Neural cell (in vitro differentiated cells): ENCODE results near the gene SLFN14. TPM values are rescaled to one million over a fixed set of nuclear protein-coding genes. Genes with fewer than 3 reads are reported as not detected.

Experiments
- H2AFZ ChIP-seq: fragments of 200-600, 300-800 bp; sonication (generic), shearing (Covaris generic); 2 replicates; pipeline ENCODE4 v1.6.0; 2014; ENCODE audit warnings: low read depth, mild to moderate bottlenecking, antibody characterized with exemption, low read length, moderate library complexity
- H3F3A ChIP-seq: fragments of 200-600 bp; shearing (Covaris generic); 2 replicates; pipeline ENCODE4 v1.6.1; 2016; ENCODE audit warnings: mild to moderate bottlenecking, moderate library complexity, mixed read lengths, antibody characterized with exemption, low read length; ENCODE audit not compliant: insufficient read depth, poor library complexity, severe bottlenecking
- H3K27ac ChIP-seq: fragments of 200-600, 300-800 bp; sonication (generic), shearing (Covaris generic); 2 replicates; pipeline ENCODE4 v1.5.1; 2014; ENCODE audit warnings: mild to moderate bottlenecking, low read length, moderate library complexity
- H3K27me3 ChIP-seq: fragments of 300-800, 200-600 bp; sonication (generic), shearing (Covaris generic); 2 replicates; pipeline ENCODE4 v1.6.0; 2014; ENCODE audit warnings: mild to moderate bottlenecking, low read depth, low read length, moderate library complexity; ENCODE audit not compliant: insufficient read depth
- H3K36me3 ChIP-seq: fragments of 300-800, 200-600 bp; sonication (generic), shearing (Covaris generic); 2 replicates; pipeline ENCODE4 v1.5.1; 2014; ENCODE audit warnings: mild to moderate bottlenecking, antibody characterized with exemption, low read length, moderate library complexity; ENCODE audit not compliant: insufficient read depth
- H3K4me2 ChIP-seq: fragments of 300-800, 200-600 bp; sonication (generic), shearing (Covaris generic); 2 replicates; pipeline ENCODE4 v1.6.0; 2014; ENCODE audit warnings: mild to moderate bottlenecking, low read length
- H3K4me3 ChIP-seq: fragments of 300-800, 200-600 bp; sonication (generic), shearing (Covaris generic); 2 replicates; pipeline ENCODE4 v1.5.1; 2014; ENCODE audit warnings: mild to moderate bottlenecking, low read length, moderate library complexity
- H3K79me2 ChIP-seq: fragments of 200-600 bp; shearing (Covaris generic); replicated peaks from 2 replicates; pipeline ENCODE4 v1.6.0; 2014; ENCODE audit warnings: mild to moderate bottlenecking, low read length, moderate library complexity; ENCODE audit not compliant: insufficient read depth
- H3K9ac ChIP-seq: fragments of 300-800, 200-600 bp; sonication (generic), shearing (Covaris generic); 2 replicates; pipeline ENCODE4 v1.6.1; 2016; ENCODE audit warnings: mild to moderate bottlenecking, low read length, mixed read lengths
- H3K9me2 ChIP-seq: fragments of 200-600 bp; shearing (Covaris generic); 2 replicates; pipeline ENCODE4 v1.6.1; 2016; ENCODE audit warnings: mild to moderate bottlenecking, low read length, mixed read lengths; ENCODE audit not compliant: insufficient read depth
- H3K9me3 ChIP-seq: fragments of 200-600, 300-800 bp; sonication (generic), shearing (Covaris generic); 2 replicates; pipeline ENCODE4 v1.6.1; 2016; ENCODE audit warnings: mild to moderate bottlenecking, mixed run types, low read length, moderate library complexity, mixed read lengths
- H4K20me1 ChIP-seq: fragments of 200-600 bp; shearing (Covaris generic); 2 replicates; pipeline ENCODE4 v1.6.1; 2016; ENCODE audit warnings: mild to moderate bottlenecking, mixed run types; ENCODE audit not compliant: insufficient read depth
- EP300 ChIP-seq: fragments of 450-650 bp; conservative IDR thresholded peaks from 2 replicates; pipeline ENCODE4 v1.6.1; 2014; ENCODE audit warnings: antibody characterized with exemption, mild to moderate bottlenecking, moderate library complexity; ENCODE audit not compliant: poor library complexity, severe bottlenecking
- EZH2 ChIP-seq: fragments of 200-600, 300-800 bp; shearing (Covaris generic), sonication (generic); IDR thresholded peaks from 2 replicates; pipeline ENCODE4 v1.6.1; 2014; ENCODE audit warnings: antibody characterized with exemption, low read length, borderline replicate concordance, mild to moderate bottlenecking; ENCODE audit not compliant: insufficient read depth, poor library complexity, severe bottlenecking
- MXI1 ChIP-seq: fragments of 450-650 bp; conservative IDR thresholded peaks from 2 replicates; pipeline ENCODE4 v1.6.1; 2014; ENCODE audit warnings: antibody characterized with exemption, mild to moderate bottlenecking; ENCODE audit not compliant: poor library complexity, severe bottlenecking
- POLR2AphosphoS5 ChIP-seq: IDR thresholded peaks from 2 replicates; pipeline ENCODE4 v1.6.1; 2012
- RAD21 ChIP-seq: fragments of 450-650 bp; conservative IDR thresholded peaks from 2 replicates; pipeline ENCODE4 v1.6.1; 2014; ENCODE audit warnings: antibody characterized with exemption, mild to moderate bottlenecking, moderate library complexity
- REST ChIP-seq: IDR thresholded peaks from 2 replicates; pipeline ENCODE4 v1.6.1; 2012; ENCODE audit warnings: borderline replicate concordance
- SMC3 ChIP-seq: fragments of 450-650 bp; conservative IDR thresholded peaks from 2 replicates; pipeline ENCODE4 v1.6.1; 2014; ENCODE audit warnings: antibody characterized with exemption, mild to moderate bottlenecking, moderate library complexity; ENCODE audit not compliant: poor library complexity
- TAF1 ChIP-seq: IDR thresholded peaks from 2 replicates; pipeline ENCODE4 v1.6.1; 2012; ENCODE audit warnings: low read depth
- polyA plus RNA-seq: library from polyadenylated mRNA; depleted of rRNA; stranded (reverse); fragments of >200 nt; gene quantifications from 2 replicates; pipeline ENCODE4 v1.2.3, GENCODE V29; 2014
- TF ChIP-seq, protein P1 (sequence below): fragments of 450-650 bp; IDR thresholded peaks from 2 replicates; pipeline ENCODE4 v1.5.1; 2014; ENCODE audit warnings: antibody characterized with exemption, mild to moderate bottlenecking, moderate library complexity; ENCODE audit not compliant: poor library complexity, severe bottlenecking

SLFN14 gene
- polyA plus RNA-seq, 1 donor from 2014 or later, result not detected

DNA sequence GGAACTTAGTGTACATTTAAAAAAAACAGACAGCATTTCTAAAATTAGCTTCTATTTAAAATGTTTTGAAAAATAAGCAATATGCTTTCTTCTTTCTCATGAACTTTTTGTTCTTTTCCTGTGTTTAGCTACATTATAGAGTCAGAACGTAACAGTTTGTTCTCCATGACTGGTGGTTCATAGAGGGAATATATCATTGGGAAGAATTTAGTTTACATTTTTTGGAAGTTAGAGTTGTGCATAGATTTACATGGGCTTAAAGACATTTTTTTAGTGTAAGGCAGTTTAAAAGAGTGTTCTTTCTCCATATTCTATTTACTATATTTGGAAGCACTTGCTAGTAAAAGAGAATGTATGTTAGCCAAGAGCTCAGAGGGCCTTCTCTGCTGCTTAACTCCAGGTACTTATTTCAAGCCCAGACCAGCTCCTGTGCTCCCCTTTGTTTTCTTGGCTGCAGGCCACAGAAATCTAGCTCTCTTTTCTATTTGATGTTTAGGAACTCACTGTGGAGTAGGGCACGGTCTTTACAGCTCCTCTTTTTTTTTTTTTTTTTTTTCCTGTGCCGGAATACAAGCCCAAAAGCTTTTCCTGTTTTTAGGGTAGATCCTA, 46.7 kb upstream of the SLFN14 start:
- no peaks in the 10 kb centered on the region for H3K9me2 ChIP-seq
- H3K27me3 ChIP-seq, result no peaks in the 10 kb centered on the region
- no peaks in the 10 kb centered on the region for H4K20me1 ChIP-seq
- no peaks in the 10 kb centered on the region for H3K79me2 ChIP-seq
- H3F3A ChIP-seq, result no peaks in the 10 kb centered on the region
- H3K4me2 ChIP-seq, result no peak overlapping the region
- no peak overlapping the region for H3K9ac ChIP-seq
- no peaks in the 10 kb centered on the region for H3K9me3 ChIP-seq
- peaks cover 13% of the 10 kb centered on the region for H3K36me3 ChIP-seq
- H2AFZ ChIP-seq, result no peak overlapping the region
- H3K4me3 ChIP-seq, result no peak overlapping the region
- TF ChIP-seq SMC3 (no peak), EZH2 (no peak), POLR2AphosphoS5 (no peak), EP300 (no peak), RAD21 (no peak), REST (no peak), TAF1 (no peak), MXI1 (no peak)
- TF ChIP-seq, protein P1, sequence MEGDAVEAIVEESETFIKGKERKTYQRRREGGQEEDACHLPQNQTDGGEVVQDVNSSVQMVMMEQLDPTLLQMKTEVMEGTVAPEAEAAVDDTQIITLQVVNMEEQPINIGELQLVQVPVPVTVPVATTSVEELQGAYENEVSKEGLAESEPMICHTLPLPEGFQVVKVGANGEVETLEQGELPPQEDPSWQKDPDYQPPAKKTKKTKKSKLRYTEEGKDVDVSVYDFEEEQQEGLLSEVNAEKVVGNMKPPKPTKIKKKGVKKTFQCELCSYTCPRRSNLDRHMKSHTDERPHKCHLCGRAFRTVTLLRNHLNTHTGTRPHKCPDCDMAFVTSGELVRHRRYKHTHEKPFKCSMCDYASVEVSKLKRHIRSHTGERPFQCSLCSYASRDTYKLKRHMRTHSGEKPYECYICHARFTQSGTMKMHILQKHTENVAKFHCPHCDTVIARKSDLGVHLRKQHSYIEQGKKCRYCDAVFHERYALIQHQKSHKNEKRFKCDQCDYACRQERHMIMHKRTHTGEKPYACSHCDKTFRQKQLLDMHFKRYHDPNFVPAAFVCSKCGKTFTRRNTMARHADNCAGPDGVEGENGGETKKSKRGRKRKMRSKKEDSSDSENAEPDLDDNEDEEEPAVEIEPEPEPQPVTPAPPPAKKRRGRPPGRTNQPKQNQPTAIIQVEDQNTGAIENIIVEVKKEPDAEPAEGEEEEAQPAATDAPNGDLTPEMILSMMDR, result no peak
- no peak overlapping the region for H3K27ac ChIP-seq

GRCh38 chr17:35605678-35606077, 45.1 kb upstream of the SLFN14 start:
- Histone ChIP-seq H3K4me3 (no peak overlapping the region), H3K9ac (no peak overlapping the region), H3K27ac (no peak overlapping the region), H4K20me1 (no peaks in the 10 kb centered on the region), H3K36me3 (peaks cover 13% of the 10 kb centered on the region), H3K4me2 (no peak overlapping the region), H3K9me3 (no peaks in the 10 kb centered on the region), H2AFZ (no peak overlapping the region), H3K79me2 (peaks cover 4% of the 10 kb centered on the region), H3K27me3 (no peaks in the 10 kb centered on the region), H3K9me2 (no peaks in the 10 kb centered on the region), H3F3A (no peaks in the 10 kb centered on the region)
- TF ChIP-seq, protein P1, result no peak
- TF ChIP-seq SMC3 (no peak), TAF1 (no peak), REST (no peak), EP300 (no peak), POLR2AphosphoS5 (no peak), EZH2 (no peak), MXI1 (no peak), RAD21 (no peak)
